Raji (cell line): ENCODE measurements around the gene SLC39A7.

Experiments
- POLR2A ChIP-seq: IDR thresholded peaks from 2 replicates; pipeline ENCODE4 v1.6.1; 2011; ENCODE audit warnings: low read depth, low read length, control low read depth; ENCODE audit not compliant: insufficient read depth

SLC39A7 gene

GRCh38 chr6:33166811-33167210 lies 33.9 kb upstream of the SLC39A7 start:
- TF ChIP-seq POLR2A: no peak

DNA sequence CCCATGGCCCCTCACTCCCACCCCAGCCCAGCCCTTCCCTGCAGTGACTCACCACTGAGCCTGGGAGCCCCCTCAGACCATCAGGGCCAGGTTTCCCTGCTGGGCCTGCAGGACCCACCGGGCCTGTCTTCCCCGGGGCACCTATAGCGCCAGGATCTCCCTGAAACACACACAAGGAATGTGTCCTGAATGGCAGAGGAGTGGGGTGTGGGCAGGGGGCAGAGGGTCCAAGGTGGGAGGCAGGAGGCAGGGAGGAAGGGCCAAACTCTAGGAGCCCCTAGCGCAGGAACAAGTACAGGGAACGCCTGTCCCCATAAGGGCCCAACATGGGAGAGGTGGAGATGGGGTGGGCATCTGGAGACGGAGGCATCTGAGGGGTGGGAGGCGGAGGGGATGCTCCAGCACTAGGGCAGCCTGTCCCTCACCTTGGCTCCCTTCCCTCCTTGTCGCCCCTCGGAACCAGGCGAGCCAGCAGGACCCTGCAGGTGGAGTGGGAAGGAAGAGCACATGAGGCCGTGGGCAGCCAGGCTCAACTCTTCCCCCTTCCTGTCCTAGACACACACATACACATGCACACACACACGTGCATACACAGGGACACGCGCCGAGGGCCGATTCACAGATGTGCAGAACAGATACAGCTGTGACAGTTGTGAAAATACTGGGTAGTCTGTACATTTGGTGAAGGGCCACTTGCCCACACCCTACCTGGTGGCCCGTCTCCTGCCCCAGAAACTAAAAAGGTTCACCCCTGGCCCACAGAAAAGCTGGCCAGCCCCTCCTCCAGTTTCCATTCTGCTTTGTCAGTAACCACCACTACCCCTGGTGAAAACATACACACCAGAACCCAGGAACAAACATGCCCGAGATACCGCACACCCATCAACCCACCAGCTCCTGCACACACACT lies 33.0 kb upstream of the SLC39A7 start:
- TF ChIP-seq POLR2A: no peak

DNA sequence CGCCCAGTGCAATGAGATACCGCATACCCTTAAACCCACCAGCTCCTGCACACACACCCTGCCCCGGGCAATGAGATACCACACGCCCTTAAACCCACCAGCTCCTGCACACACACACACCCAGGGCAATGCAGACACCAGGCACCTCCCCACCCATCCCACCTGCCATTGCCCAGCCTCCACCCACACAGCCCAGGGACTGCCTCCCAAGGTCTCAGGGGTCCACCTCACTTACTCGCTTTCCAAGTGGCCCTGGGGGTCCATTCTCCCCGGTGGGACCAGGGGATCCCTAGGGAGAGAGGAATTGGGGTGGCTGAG lies 32.4 kb upstream of the SLC39A7 start:
- no peak for TF ChIP-seq POLR2A

DNA sequence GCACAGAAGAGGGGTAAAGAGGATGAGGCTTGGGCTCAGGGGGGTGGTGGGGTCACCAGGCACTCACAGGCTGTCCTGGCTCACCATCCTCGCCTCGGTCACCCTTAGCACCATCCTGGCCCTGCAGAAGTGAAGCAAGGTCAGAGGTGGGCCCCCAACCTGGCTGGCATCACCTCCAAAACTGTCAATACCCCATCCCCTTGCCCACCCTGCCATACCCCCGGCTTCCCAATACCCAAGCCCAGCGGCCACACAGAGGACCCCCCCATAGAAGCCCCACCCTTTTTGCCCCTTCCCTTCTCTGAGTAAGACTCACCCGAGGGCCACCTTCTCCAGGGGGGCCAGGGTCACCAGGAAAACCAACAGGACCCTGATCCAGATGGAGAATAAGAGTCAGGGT lies 32.0 kb upstream of the SLC39A7 start:
- TF ChIP-seq POLR2A: no peak

DNA sequence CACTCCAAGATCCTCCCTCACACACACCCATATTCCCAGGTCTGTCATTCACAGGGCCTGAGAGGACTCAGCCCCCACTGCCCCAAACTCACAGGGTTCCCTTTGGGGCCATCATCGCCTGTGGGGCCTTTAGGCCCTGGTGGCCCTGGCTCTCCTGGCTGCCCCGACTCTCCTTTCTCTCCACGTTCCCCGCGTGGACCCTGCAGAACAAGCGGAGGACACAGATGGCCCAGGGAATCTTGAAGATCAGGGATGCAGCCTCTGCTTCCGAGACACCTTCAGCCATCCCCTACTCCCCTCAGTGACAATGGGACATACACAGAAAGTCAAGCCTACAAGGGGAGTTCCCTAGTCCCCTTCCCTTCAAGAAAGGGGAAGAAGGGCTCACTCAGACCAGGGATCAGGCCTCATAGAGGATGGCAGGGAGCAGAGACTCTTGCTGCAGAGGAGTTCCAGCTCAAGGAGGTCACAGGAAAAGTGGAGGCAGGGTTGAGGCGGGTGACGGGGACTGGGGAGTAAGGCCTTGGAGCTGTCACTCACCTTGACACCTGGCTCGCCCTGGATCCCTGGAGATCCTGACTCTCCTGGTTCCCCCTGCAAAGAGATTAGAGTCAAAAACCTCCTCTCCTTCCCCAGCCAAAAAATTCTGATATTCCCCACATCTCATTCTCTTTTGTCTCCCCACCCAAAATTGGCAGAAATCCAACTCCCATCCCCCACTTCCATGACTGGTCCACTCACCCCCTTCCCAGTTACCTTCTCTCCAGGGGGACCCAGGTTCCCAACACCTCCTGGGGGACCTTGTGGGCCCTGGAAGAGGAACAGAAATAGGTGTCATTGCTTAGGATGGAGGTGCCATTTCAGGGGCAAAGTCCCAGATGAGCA lies 31.1 kb upstream of the SLC39A7 start:
- TF ChIP-seq POLR2A: no peak

DNA sequence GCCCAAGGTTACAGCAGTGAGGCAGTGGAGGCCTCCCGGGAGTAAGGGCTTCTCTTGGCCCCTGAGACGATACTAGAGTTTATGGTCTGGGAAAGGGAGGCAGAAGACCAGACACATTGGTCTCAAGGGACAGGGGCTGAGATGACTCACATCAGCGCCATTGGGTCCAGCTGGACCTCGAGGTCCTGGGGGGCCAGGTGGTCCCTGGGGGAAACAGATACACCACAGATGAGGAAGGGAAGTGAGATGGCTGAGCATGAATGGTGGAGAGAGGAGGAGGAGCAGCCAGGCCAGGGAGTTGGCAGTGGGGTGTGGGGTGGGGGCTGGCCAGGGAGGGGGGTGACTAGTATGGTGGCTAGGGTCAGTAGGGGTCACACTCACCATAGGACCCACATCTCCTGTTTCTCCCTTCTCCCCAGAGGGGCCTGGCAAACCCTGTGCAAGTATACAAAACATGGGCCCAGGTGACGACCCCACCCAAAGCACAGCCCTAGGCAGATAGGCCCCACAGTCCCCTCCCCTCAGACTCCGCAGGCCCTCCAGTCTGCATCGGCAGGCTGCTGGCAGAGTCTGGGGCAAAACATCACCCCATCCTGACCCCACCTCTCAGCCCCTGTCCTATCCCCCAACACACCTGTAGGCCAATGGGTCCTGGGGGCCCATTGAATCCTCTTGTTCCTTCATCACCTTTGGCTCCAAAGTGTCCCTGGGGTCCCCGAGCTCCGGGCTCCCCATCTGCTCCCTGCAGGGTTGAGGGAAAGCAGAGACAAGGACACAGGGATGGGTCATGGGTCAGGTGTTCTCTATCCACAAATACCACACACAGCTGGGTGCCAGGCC lies 30.3 kb upstream of the SLC39A7 start:
- TF ChIP-seq POLR2A: no peak

GRCh38 chr6:33171016-33171879 lies 29.4 kb upstream of the SLC39A7 start:
- TF ChIP-seq POLR2A: no peak

- no peak for TF ChIP-seq POLR2A
Observed at GRCh38 chr6:33171880-33172687, 28.6 kb upstream of the SLC39A7 start.

DNA sequence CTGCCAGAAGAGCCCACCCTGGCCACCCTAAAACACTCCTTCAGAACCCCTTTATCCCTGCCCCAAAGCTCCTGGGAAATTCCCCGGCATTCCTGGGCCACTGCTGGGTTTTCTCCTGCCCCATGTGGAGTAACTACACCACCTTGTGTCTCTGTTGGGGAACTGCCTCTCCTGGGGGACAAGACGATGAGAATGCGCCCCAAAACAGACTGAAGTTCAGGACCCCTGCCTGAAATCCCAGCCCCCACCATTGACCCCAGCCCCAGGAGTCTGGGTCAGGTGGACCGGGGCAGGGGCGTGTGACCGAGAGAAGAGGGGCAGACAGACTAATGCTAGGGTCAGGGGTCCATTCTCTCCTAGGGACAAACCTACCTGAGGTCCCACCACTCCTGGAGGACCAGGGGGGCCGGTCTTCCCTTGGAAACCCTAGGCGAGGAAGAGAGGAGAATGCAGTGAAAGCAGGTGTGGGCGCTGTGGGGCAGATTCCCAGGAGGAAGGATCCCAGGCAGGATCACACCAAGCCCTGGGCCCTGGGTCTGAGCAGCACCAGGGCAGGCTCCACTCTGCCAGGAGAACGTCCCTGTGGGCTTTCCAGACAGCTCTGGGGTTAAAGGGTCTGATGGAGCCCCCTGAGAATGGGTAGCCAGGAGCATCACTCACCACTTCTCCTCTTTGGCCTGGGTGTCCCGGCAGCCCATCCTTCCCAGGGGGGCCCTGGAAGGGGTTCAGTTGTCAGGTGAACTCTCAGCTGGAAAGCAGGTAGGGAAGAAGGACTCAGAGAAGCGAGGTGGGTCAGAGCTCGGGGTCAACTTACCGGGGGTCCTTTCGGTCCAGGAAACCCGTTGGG lies 27.8 kb upstream of the SLC39A7 start:
- no peak for TF ChIP-seq POLR2A

GRCh38 chr6:33173535-33174180 lies 27.0 kb upstream of the SLC39A7 start:
- TF ChIP-seq POLR2A: no peak

- no peak for TF ChIP-seq POLR2A
Observed at GRCh38 chr6:33174784-33175183, 25.9 kb upstream of the SLC39A7 start.

- TF ChIP-seq POLR2A: no peak
Observed at GRCh38 chr6:33175436-33176069, 25.1 kb upstream of the SLC39A7 start.

- TF ChIP-seq POLR2A: no peak
Observed at GRCh38 chr6:33176906-33177305, 23.8 kb upstream of the SLC39A7 start.
